NCI-H510A (cell line): Measurements from ENCODE around the gene SVIL.
"Not testable (repeated sequence)": the region's sequence is repeated elsewhere in the genome, so short reads cannot be mapped to it uniquely, and the experiment has no call there.

Experiments
- DNase-seq: peaks from one replicate; lab custom pipeline; 2025; lab: John Stamatoyannopoulos, UW

The SVIL gene

DNA sequence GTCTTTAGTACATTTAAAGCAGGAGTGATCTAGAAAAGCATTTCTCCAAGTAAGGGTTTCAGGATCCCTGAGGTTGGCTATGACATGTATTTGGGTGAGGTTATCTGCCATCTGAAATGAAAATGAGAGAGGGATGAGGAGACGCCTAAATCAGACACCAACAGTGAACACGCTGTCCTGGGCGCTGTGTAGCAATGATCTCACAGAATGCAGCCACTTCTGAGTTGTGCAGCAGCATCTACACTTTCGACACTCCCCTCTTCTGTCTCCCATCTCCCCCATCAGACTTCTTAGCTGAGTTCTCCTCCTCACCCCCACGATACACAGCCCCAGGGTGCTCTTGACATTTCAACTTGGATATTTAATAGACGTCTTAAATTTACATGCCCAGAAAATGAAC, 95.4 kb downstream of the SVIL start:
- DNase-seq = no peak

DNA sequence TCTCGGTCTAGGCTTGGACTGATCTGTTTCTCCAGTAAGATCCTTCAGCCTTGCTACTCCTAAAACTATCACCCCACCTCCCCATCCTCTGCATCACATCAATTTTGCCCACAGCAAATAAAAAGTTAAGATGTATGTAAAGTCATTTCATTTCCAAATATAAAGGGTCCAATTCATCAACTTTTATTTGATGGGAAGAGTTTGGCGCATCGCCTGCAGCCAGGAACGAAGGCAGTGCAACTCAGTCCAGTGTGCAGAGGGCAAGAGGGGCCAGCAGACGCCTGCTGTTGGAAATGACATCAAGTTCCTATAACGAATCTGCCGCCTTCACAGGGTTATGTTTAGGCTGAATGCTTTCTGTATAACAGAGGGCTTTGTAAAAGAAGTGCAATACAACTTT, 97.0 kb downstream of the SVIL start:
- DNase-seq = no peak

DNA sequence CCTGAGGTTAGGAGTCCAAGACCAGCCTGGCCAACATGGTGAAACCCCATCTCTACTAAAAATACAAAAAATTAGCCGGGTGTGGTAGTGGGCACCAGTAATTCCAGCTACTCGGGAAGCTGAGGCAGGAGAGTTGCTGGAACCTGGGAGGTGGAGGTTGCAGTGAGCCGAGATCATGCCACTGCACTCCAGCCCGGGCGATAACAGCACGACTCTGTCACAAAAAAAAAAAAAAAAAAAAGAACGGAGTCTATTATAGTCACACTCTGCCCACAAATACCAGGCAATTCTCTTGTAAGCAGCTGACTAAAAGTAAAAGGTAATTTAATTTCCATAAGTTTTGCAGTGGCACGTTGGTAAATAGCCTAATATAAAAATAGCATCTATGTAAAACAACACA, 98.1 kb downstream of the SVIL start:
- DNase-seq = not testable (repeated sequence)

DNA sequence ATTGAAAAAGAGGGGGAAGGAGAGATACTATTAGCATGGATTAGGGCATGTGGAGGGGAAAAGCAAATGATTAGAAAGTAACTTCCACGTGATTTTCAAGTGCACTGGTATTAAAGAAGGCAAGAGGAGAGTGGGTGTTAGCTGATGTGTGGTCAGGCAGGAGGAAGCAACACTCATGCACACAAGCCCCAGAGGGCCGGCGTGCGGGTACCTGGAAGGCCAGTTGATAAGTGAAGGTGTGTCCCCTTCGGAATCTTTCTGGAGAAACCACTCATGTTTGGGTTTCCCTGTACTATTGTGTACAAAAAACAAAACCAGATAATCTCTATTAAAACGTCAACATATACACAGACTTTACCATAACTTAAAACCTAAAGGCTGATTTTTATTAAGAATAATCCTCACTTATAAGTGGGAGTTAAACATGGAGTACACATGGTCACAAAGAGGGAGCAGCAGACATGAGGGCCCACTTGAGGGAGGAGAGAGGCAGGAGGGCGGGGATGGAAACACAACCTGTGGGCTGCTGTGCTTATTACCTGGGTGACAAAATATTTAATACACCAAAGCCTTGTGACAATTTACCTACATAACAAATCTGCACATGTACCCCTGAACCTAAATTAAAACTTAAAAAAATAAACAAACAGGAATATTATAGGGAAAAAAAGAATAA, 98.9 kb downstream of the SVIL start:
- no peak for DNase-seq

DNA sequence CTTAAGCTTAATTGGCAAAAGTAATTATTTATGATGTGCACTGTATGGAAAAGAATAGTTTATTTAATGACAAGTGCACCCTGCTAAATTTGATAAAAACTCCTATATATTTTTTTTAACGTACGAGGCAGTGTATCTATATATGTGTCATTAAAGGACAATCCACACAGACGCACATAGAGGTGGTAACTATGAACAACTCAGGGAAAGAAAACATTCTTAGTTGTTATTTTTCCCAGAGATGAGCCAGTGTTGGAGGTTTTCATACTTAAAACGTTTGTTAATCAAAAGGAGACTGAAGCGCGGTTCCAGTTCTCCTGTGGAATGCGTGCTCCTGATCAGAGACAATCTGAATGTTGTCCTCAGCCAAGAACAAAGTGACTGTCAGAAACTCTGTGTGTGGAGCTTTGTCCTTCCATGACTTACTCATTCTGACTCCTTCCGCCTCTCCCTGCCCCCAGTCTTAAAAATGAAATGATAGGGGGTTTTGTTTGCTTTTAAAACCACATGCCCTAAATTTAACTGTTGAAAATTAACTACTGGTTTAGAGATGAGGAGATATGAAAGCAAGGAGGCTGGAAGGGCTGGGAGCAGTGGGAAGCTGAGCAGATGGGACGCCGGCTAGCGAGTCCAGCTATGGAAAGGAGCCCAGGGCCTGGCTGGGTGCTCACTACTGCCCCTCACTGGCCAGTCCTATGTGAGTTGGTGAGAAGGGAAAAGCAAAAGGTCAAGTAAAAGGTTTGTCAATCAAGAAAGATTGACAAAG, 99.6 kb downstream of the SVIL start:
- no peak for DNase-seq

DNA sequence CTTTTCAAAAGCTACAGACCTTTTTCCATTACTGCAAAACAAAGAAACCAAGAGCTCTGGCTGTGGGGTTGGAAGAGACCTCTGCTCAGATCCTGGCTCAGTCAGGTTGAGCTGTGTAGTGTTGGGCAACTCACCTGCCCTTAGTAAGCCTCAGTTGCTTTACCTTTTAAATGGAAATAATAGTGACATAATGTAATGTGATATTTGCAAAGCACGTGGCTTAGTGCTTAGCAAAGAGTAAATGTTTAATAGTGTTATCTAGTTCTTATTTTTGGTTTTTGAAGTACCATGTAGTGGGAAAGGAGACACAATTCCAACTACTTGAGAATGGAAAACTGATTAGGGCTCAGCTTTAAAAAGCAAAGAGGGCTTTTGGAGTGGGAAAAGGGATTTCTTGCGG, 100.2 kb downstream of the SVIL start:
- DNase-seq = no peak

DNA sequence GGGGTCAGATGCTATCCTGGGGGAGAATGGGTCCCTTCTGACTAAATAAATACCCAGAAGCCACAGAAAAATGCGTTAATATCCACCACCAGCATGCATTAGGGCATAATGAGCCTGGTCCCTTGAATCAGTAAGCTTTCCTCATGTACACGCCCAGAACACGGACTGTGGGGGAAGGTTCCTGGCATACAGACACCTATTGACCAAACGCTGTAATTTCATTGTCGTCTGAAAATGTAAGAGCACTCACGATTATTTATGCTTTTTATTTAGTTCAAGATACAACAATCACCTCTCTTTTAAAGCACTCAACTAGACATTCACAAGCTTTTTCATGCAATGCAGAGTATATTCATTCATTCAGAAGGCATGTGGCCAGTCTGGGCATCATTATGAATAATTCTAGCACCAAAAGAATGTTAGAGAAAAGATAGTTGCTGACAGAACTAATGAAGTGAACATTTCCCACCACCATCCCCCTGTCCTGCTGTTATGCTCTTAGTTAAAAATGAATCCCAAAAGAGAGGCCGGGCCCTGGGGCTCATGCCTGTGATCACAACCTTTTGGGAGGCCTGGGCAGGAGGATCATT, 101.0 kb downstream of the SVIL start:
- no peak for DNase-seq

GRCh38 chr10:29533046-29533445, 101.7 kb downstream of the SVIL start:
- DNase-seq = no peak

DNA sequence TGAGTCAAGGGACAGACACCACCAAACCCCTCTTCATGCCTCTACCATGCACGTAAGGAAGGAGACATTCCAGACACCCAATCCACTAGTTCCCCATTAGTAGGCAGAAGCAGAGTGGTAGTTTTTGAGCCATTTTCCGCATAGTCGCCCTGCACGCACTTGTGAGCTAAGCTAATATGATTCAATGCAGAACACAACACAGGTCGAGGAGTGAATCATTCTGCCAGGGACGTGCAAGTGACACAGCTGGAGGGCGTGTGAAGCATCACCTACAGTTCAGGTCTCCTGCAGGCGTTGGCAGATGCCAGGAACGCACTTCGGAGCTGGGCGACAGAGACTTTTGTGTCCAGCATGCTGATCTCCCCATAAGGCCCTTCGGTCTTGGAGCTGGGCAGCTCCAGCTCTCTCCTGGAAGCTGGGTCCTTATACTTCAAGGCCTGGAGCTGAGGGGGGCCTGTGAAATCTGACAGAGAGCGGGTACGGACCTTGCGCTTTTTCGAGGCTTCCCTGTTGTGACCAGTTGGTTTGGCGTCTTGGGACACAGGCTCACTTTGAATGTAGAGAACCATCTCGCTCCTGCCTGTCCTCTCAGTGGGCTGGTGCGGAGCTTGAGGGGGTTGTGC, 102.4 kb downstream of the SVIL start:
- DNase-seq = no peak

DNA sequence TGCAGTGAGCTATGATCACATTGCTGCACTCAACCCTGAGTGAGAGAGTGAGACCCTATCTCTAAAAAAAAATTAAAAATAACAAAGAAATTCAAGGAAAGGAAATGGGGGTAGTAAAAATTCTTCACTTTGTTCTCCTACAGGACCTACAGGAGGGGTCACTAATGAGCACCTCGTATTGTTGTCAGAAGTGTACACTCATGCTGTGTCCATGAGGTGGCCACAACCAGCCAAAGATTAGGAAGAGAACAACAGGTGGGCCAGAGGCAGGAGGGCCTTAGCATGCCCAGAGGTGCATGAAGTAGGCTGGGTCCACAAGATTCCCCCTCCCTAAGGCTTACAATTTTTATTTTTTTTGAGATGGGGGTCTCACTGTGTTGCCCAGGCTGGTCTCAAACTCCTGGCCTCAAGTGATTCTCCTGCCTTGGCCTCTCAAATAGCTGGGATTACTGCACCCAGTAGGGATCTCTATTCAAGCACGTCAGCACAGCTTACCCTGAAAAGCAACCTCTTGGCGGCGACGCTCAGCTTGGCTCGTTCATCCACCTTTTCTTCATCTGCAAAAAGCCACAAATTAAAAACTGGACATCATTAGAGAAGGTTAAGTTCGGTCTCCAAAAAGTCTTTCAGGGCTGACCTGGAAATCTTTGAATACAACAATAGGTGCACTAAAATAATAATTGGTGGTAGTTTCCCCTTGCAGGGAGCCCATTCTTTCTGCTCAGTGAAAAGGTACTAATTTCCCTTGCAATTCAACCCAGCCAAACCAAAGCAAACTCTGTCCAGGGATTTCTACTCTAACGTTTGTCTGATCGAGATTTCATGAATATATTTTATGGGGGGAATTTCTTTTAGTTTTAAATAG, 104.4 kb downstream of the SVIL start:
- DNase-seq = no peak

DNA sequence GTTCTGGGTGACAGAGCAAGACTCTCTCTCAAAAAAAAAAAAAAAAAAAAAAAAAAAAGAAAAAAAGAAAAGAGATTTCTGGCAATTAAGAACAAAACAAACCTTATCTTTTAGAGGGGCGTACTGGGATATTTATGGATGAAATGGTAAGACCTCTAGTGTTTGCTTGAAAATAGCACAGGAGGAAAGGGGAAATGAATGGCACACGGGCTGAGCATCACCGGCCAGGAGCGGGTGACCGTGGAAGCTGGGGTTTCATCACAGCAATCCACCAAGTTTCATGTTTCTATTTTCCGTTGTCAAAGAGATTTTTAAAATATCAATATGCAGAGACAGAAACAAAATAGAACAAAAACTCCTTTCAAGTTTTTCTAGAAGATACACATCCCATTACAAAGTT, 105.6 kb downstream of the SVIL start:
- no peak for DNase-seq

DNA sequence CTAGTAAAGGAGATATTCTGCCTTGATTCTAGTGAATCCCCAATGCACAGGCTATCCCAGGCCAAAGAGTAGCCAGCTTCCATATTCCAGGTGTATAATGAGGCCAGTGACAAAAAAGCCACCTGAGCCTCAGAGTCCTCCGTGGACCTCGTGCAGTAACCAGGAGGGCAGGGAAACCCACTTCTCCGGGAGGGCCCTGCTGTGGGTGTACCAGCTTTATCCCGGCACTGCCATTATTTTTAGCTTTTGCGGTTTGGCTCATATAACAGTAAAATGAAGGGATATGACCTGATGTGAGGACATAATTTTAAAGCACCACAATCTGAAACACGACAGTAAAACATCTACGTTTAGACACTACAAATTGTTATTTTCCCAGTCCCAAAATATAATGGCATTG, 109.0 kb downstream of the SVIL start:
- no peak for DNase-seq

GRCh38 chr10:29524720-29525119, 110.1 kb downstream of the SVIL start:
- no peak for DNase-seq

DNA sequence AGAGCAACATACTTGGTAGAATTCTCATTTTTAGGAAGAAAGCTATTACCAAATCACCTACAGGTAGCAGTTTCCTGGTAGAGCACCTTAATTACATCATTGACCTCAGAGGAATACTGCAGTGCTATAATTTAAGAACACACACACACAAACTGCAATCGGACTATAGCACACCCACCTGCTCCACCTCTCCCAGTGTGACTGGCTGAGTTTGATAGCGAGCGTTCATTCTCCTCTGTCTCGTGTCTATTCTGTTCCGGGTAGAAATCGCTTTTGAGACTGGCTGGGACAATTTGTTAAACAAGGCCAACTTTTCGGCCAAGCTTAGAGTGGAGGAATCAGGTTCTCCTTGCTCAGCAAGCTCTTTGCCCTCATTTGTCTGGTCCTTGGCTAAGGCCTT, 110.5 kb downstream of the SVIL start:
- DNase-seq = no peak

- DNase-seq = no peak
Observed at GRCh38 chr10:29522918-29523317, 111.9 kb downstream of the SVIL start.

GRCh38 chr10:29522061-29522855, 112.5 kb downstream of the SVIL start:
- DNase-seq = no peak

DNA sequence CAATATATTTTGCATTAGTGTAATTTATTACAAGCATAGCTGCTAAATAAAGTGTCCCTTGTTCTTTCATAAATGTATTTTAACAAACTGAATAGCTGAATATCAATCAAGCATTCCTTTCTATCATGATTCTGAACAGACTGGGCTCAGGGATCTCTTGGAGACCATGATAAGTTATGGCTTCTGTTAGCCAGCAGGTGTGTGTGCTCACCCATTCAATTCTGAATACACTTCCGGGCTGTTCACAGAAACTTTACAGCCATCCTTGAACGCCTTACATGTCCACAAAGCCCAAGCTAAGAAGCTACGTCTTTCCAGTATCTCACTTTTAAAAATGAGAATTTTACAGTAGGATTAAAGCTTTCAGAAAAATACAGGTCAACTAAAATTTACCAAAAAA, 115.1 kb downstream of the SVIL start:
- no peak for DNase-seq

DNA sequence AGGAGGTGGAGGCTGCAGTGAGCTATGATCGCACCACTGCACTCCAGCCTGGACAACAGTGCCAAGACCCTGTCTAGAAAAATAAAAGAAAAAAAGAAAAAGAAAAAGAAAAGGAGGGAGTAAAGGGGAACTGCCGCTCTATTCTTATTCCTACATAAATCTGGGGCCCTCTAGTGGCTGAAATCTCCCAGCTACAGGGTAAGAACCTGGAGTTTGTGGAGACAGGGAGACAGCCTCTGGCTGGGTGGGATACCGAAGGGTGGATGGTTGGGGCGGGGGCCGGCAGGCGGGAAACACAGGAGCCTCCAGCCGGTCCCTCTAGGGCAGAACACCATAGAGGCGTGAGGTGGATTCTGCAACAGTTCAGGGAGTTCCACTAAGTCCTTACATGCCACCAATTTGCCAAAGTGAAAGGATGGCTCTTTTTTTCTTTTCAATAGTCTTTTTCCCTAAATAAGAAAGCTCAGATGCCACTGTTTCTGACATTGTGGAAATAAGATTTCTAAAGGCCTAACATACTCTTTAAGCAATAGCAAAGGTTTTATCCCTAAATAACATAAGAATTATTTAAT, 117.3 kb downstream of the SVIL start:
- no peak for DNase-seq

GRCh38 chr10:29516309-29516932, 118.3 kb downstream of the SVIL start:
- DNase-seq = not testable (repeated sequence)

DNA sequence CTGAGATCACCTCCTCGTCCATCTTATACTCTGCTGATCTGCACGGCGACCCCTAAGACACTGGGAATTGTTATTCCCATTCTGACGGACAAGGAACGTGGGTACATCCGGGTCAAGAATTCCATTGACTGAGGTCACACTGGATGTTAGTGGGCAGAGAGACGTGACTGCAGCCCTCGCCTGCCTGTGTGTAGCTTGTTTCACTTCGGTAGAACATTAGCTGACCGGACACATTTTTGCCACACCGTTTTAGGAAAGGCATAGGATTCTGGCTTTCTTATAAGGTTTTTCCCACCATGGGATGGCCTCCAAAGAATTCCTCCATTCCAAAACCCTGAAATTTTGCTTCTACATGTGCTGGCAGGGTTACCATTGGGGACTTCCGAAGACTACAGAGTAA, 118.9 kb downstream of the SVIL start:
- not testable (repeated sequence) for DNase-seq
